Peyer's patch (tissue), 4 donors: Measurements from ENCODE around the gene SCAF1.

Source experiments
- POLR2A ChIP-seq, 2 donors: fragments of 450-650 bp; IDR thresholded peaks; one replicate each; pipeline ENCODE4 v1.5.1; 2017; ENCODE audit warnings: antibody characterized with exemption in 2 of 2, mild to moderate bottlenecking in 2 of 2, moderate library complexity in 2 of 2
- TF ChIP-seq, protein P1 (sequence below), 6 experiments: fragments of 450-650 bp in 4 of 6; fragments of 200-600 bp in 2 of 6; sonication (generic) in 1 of 6; IDR thresholded peaks; one replicate each; pipeline ENCODE4 v1.5.1; 2017 to 2019; ENCODE audit warnings: antibody characterized with exemption in 6 of 6, mild to moderate bottlenecking in 3 of 6, moderate library complexity in 1 of 6

GRCh38 chr19:49616945-49617344, 25.1 kb upstream of the SCAF1 start:
- TF ChIP-seq, protein P1, sequence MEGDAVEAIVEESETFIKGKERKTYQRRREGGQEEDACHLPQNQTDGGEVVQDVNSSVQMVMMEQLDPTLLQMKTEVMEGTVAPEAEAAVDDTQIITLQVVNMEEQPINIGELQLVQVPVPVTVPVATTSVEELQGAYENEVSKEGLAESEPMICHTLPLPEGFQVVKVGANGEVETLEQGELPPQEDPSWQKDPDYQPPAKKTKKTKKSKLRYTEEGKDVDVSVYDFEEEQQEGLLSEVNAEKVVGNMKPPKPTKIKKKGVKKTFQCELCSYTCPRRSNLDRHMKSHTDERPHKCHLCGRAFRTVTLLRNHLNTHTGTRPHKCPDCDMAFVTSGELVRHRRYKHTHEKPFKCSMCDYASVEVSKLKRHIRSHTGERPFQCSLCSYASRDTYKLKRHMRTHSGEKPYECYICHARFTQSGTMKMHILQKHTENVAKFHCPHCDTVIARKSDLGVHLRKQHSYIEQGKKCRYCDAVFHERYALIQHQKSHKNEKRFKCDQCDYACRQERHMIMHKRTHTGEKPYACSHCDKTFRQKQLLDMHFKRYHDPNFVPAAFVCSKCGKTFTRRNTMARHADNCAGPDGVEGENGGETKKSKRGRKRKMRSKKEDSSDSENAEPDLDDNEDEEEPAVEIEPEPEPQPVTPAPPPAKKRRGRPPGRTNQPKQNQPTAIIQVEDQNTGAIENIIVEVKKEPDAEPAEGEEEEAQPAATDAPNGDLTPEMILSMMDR (IDR thresholded peaks at IDR 0.05), result no peak
- no peak for TF ChIP-seq POLR2A (IDR thresholded peaks at IDR 0.05)
